GM12891 (cell line): ENCODE data around the gene TMEM117.

ENCODE experiments used
- POLR2A ChIP-seq: IDR thresholded peaks from 2 replicates; pipeline ENCODE4 v1.6.1; 2011; ENCODE audit warnings: low read depth, low read length, control low read depth
- POLR2AphosphoS5 ChIP-seq: IDR thresholded peaks from 2 replicates; pipeline ENCODE4 v1.6.1; 2011; ENCODE audit warnings: low read depth, low read length, control low read depth
- SPI1 ChIP-seq: IDR thresholded peaks from 2 replicates; pipeline ENCODE4 v1.6.1; 2011; ENCODE audit warnings: low read depth, low read length, control low read depth
- TAF1 ChIP-seq: IDR thresholded peaks from 2 replicates; pipeline ENCODE4 v1.6.1; 2011; ENCODE audit warnings: low read depth, low read length, control low read depth

- TF ChIP-seq POLR2A (no peak), TAF1 (no peak), SPI1 (no peak), POLR2AphosphoS5 (no peak)
Measured at GRCh38 chr12:44025499-44025898, 189.6 kb downstream of the TMEM117 start.
